Tibial artery (tissue), 4 donors: ENCODE data around the gene APPBP2.

Experiments used
- DNase-seq, 2 donors: peaks; one replicate each; pipeline ENCODE4 v3.0.0-alpha.2; 2019
- H3K27ac ChIP-seq, 2 donors: fragments of 200-600 bp; sonication (generic) in 1 of 2; 1 replicate in 1 of 2; 2 replicates in 1 of 2; pipeline ENCODE4 v1.5.1; 2018 to 2019; ENCODE audit warnings: mild to moderate bottlenecking in 1 of 2
- H3K27me3 ChIP-seq, 2 donors: fragments of 200-600 bp; sonication (generic) in 1 of 2; one replicate each; pipeline versions ENCODE4 v1.5.1 to v1.6.0; 2016 to 2019
- H3K36me3 ChIP-seq, 3 donors: fragments of 200-600 bp; sonication (generic) in 2 of 3; one replicate each; pipeline ENCODE4 v1.5.1; 2016 to 2019; ENCODE audit warnings: mild to moderate bottlenecking in 2 of 3
- H3K4me1 ChIP-seq, 4 donors: fragments of 200-600 bp; sonication (generic) in 2 of 4; 1 replicate in 3 of 4; 2 replicates in 1 of 4; pipeline ENCODE4 v1.5.1; 2016 to 2019
- H3K4me3 ChIP-seq, 2 donors: fragments of 200-600 bp; sonication (generic) in 1 of 2; 1 replicate in 1 of 2; 2 replicates in 1 of 2; pipeline ENCODE4 v1.5.1; 2018 to 2019; ENCODE audit warnings: mild to moderate bottlenecking in 2 of 2
- H3K9me3 ChIP-seq, 3 donors: fragments of 200-600 bp; sonication (generic) in 1 of 3; one replicate each; pipeline ENCODE4 v1.5.1; 2016 to 2019
- CTCF ChIP-seq, 2 experiments: fragments of 200-600 bp in 1 of 2; fragments of 450-650 bp in 1 of 2; IDR thresholded peaks; one replicate each; pipeline ENCODE4 v1.5.1; 2017 to 2019; ENCODE audit warnings: antibody characterized with exemption in 2 of 2, mild to moderate bottlenecking in 1 of 2, moderate library complexity in 1 of 2
- intact Hi-C: fragments of 100-400 bp; cut with DNase I; formaldehyde crosslinking; loops from one replicate; pipeline ENCODE4 v1.15.0; 2023; ENCODE audit warnings: low total_unique reads

APPBP2 gene, protein sequence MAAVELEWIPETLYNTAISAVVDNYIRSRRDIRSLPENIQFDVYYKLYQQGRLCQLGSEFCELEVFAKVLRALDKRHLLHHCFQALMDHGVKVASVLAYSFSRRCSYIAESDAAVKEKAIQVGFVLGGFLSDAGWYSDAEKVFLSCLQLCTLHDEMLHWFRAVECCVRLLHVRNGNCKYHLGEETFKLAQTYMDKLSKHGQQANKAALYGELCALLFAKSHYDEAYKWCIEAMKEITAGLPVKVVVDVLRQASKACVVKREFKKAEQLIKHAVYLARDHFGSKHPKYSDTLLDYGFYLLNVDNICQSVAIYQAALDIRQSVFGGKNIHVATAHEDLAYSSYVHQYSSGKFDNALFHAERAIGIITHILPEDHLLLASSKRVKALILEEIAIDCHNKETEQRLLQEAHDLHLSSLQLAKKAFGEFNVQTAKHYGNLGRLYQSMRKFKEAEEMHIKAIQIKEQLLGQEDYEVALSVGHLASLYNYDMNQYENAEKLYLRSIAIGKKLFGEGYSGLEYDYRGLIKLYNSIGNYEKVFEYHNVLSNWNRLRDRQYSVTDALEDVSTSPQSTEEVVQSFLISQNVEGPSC

DNA sequence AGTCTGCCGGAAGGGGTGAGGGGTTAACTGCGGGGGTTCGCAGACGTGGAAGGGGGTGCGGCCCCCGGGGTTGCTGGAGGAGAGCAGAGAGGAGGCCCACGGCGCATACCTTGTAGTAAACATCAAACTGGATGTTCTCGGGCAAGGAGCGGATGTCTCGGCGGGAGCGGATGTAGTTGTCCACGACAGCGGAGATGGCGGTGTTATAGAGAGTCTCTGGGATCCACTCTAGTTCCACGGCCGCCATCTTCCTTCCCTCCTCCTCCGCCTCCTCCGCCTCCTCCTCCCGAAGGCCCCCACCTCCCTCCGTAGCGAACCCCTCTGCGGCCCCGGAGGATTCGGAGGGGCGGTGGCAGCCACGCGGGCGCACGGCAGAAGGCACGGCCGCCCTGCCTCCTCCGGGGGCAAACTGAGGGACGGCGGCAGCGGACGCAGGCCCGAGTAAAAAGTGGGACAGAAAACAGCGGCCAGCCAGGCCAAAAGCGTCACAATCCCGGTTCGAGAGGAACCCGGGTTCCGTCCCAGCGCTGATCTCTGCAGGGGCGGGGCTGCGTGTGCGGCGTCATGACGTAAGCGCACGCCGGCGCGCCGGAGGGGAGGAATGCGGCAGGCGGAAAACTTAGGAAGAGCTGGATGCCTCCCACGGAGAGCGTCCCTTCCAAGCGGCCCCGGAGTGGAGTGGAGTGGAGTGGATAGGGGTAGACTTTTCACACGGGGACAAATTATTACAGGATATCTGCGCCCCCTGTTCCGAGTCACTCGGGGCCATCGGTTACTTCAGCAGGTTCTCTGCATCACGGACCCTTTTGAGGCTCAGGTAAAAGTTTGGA is at the start of gene APPBP2:
Gene APPBP2, minus strand, starts transcription at position 558 of the 830 bp plus-strand sequence. Its CDS starts 311 bp downstream, at position 247.
- H3K9me3 ChIP-seq: no peaks in the 10 kb centered on the region
- H3K36me3 ChIP-seq: no peaks in the 10 kb centered on the region
- peak within 1 kb of the TSS; percentile 98 to 99 for H3K27ac ChIP-seq
- peak; percentile 85 to 93 for DNase-seq
- TF ChIP-seq CTCF (IDR thresholded peaks at IDR 0.05): no peak
- H3K4me3 ChIP-seq: peak within 1 kb of the TSS; percentile 85 to 86
- H3K4me1 ChIP-seq: peaks cover 0 to 40% (median 18%) of the 10 kb centered on the region in 4 donors
- intact Hi-C loops: loop anchor here (10.0 kb wide), 1 partner anchor 69 kb away; no protein-coding TSS in a partner anchor
- no peaks in the 10 kb centered on the region for H3K27me3 ChIP-seq

DNA sequence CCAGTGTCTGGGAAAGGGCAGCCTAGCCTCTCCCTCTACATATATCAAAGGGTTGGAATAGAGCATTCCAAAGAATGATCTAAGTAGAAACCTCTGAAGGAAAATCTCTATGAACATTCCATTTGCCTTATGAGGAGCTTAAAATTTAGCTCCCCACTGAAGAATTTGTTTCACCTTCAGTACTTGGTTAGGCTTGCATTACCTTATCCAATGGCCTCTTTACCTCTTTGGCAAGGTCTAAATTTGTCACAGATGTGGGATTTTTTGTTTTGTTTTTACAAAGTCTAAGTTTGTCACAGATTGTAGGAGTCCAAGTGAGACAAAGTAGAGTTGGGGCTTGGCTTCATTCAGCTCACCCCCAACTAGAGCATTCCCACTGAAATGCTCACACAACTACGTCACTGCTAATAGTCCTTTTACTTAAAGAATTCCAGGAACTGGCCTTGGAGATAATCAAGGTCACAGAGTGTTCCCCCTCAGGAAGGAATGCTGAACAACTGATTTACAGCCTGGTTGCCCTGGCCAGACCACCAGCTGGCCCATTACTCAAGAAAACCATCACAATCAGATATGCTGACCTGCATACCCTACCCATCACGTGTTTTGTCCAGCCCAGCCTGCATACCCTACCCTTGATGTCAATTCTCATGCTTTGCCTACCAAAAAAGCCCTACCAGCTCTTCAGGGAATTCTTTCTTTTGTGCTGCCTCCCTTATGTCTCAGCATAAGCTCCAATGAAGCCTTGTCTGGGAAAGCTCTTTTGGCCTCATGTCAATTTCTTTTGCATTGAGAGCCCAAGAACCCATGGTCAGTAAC is 47.4 kb upstream of the APPBP2 start:
- Histone ChIP-seq H3K27me3 (no peaks in the 10 kb centered on the region), H3K36me3 (no peaks in the 10 kb centered on the region), H3K4me3 (no peak overlapping the region), H3K27ac (no peak overlapping the region), H3K4me1 (peaks cover 0 to 12% (median 0%) of the 10 kb centered on the region in 4 donors), H3K9me3 (no peaks in the 10 kb centered on the region)
- TF ChIP-seq CTCF (IDR thresholded peaks at IDR 0.05): no peak
- intact Hi-C loops: no loop called here
- no peak for DNase-seq

DNA sequence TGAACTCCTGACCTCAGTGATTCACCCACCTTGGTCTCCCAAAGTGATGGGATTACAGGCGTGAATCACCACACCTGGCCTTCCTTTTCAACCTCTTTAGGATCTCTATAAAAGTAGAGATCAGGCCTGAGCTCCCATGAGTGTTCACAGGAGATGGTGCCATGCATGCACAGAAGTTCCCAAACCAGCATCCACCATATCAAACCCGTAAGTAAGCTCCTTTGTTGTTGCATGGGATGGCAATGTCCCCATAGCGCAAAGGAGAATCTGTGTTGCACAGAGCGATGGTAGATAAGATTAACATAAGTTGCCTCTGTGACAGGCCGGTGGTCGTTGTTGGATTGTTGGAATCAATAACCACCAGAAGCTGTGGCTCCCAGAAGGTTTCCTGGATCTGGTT is 39.2 kb upstream of the APPBP2 start:
- no peak for TF ChIP-seq CTCF (IDR thresholded peaks at IDR 0.05)
- Histone ChIP-seq H3K9me3 (no peaks in the 10 kb centered on the region), H3K36me3 (no peaks in the 10 kb centered on the region), H3K4me3 (no peak overlapping the region), H3K27ac (no peak overlapping the region), H3K4me1 (no peaks in the 10 kb centered on the region), H3K27me3 (no peaks in the 10 kb centered on the region)
- no peak for DNase-seq
- intact Hi-C loops: no loop called here

GRCh38 chr17:60563743-60564142 is 37.7 kb upstream of the APPBP2 start:
- no peak for TF ChIP-seq CTCF (IDR thresholded peaks at IDR 0.05)
- Histone ChIP-seq H3K4me1 (no peaks in the 10 kb centered on the region), H3K36me3 (no peaks in the 10 kb centered on the region), H3K27ac (no peak overlapping the region), H3K27me3 (no peaks in the 10 kb centered on the region), H3K4me3 (no peak overlapping the region), H3K9me3 (no peaks in the 10 kb centered on the region)
- no peak for DNase-seq
- intact Hi-C loops: no loop called here

DNA sequence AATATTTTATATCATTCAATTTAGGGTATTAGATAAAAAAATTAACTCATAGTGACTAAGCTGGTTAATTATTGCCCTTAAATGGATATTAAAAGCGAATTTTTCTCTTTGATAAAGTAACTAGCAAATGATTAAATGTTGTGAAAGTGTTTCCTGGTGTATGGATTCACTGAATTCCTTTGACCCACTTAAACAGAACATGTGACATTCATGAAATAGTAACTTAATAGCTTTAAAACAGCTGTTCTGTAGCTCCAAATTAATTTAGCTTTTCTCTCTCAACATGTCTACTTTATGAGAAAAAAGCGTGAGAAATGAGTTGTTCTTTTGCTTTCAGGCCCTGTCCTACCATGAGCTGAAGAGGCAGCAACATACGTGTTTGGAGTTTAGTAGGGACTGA is 36.4 kb upstream of the APPBP2 start:
- Histone ChIP-seq H3K27me3 (no peaks in the 10 kb centered on the region), H3K9me3 (no peaks in the 10 kb centered on the region), H3K4me1 (no peaks in the 10 kb centered on the region), H3K27ac (no peak overlapping the region), H3K36me3 (no peaks in the 10 kb centered on the region), H3K4me3 (no peak overlapping the region)
- intact Hi-C loops: no loop called here
- DNase-seq: no peak
- no peak for TF ChIP-seq CTCF (IDR thresholded peaks at IDR 0.05)
